Neural cell (in vitro differentiated cells): ENCODE data around the gene SLC37A3. TPM values are rescaled to one million over a fixed set of nuclear protein-coding genes. Genes with fewer than 3 reads are reported as not detected.

Source experiments
- H2AFZ ChIP-seq: fragments of 200-600, 300-800 bp; sonication (generic), shearing (Covaris generic); 2 replicates; pipeline ENCODE4 v1.6.0; 2014; ENCODE audit warnings: low read depth, mild to moderate bottlenecking, antibody characterized with exemption, low read length, moderate library complexity
- H3F3A ChIP-seq: fragments of 200-600 bp; shearing (Covaris generic); 2 replicates; pipeline ENCODE4 v1.6.1; 2016; ENCODE audit warnings: mild to moderate bottlenecking, moderate library complexity, mixed read lengths, antibody characterized with exemption, low read length; ENCODE audit not compliant: insufficient read depth, poor library complexity, severe bottlenecking
- H3K27ac ChIP-seq: fragments of 200-600, 300-800 bp; sonication (generic), shearing (Covaris generic); 2 replicates; pipeline ENCODE4 v1.5.1; 2014; ENCODE audit warnings: mild to moderate bottlenecking, low read length, moderate library complexity
- H3K27me3 ChIP-seq: fragments of 300-800, 200-600 bp; sonication (generic), shearing (Covaris generic); 2 replicates; pipeline ENCODE4 v1.6.0; 2014; ENCODE audit warnings: mild to moderate bottlenecking, low read depth, low read length, moderate library complexity; ENCODE audit not compliant: insufficient read depth
- H3K36me3 ChIP-seq: fragments of 300-800, 200-600 bp; sonication (generic), shearing (Covaris generic); 2 replicates; pipeline ENCODE4 v1.5.1; 2014; ENCODE audit warnings: mild to moderate bottlenecking, antibody characterized with exemption, low read length, moderate library complexity; ENCODE audit not compliant: insufficient read depth
- H3K4me2 ChIP-seq: fragments of 300-800, 200-600 bp; sonication (generic), shearing (Covaris generic); 2 replicates; pipeline ENCODE4 v1.6.0; 2014; ENCODE audit warnings: mild to moderate bottlenecking, low read length
- H3K4me3 ChIP-seq: fragments of 300-800, 200-600 bp; sonication (generic), shearing (Covaris generic); 2 replicates; pipeline ENCODE4 v1.5.1; 2014; ENCODE audit warnings: mild to moderate bottlenecking, low read length, moderate library complexity
- H3K79me2 ChIP-seq: fragments of 200-600 bp; shearing (Covaris generic); replicated peaks from 2 replicates; pipeline ENCODE4 v1.6.0; 2014; ENCODE audit warnings: mild to moderate bottlenecking, low read length, moderate library complexity; ENCODE audit not compliant: insufficient read depth
- H3K9ac ChIP-seq: fragments of 300-800, 200-600 bp; sonication (generic), shearing (Covaris generic); 2 replicates; pipeline ENCODE4 v1.6.1; 2016; ENCODE audit warnings: mild to moderate bottlenecking, low read length, mixed read lengths
- H3K9me2 ChIP-seq: fragments of 200-600 bp; shearing (Covaris generic); 2 replicates; pipeline ENCODE4 v1.6.1; 2016; ENCODE audit warnings: mild to moderate bottlenecking, low read length, mixed read lengths; ENCODE audit not compliant: insufficient read depth
- H3K9me3 ChIP-seq: fragments of 200-600, 300-800 bp; sonication (generic), shearing (Covaris generic); 2 replicates; pipeline ENCODE4 v1.6.1; 2016; ENCODE audit warnings: mild to moderate bottlenecking, mixed run types, low read length, moderate library complexity, mixed read lengths
- H4K20me1 ChIP-seq: fragments of 200-600 bp; shearing (Covaris generic); 2 replicates; pipeline ENCODE4 v1.6.1; 2016; ENCODE audit warnings: mild to moderate bottlenecking, mixed run types; ENCODE audit not compliant: insufficient read depth
- EP300 ChIP-seq: fragments of 450-650 bp; conservative IDR thresholded peaks from 2 replicates; pipeline ENCODE4 v1.6.1; 2014; ENCODE audit warnings: antibody characterized with exemption, mild to moderate bottlenecking, moderate library complexity; ENCODE audit not compliant: poor library complexity, severe bottlenecking
- MXI1 ChIP-seq: fragments of 450-650 bp; conservative IDR thresholded peaks from 2 replicates; pipeline ENCODE4 v1.6.1; 2014; ENCODE audit warnings: antibody characterized with exemption, mild to moderate bottlenecking; ENCODE audit not compliant: poor library complexity, severe bottlenecking
- POLR2AphosphoS5 ChIP-seq: IDR thresholded peaks from 2 replicates; pipeline ENCODE4 v1.6.1; 2012
- RAD21 ChIP-seq: fragments of 450-650 bp; conservative IDR thresholded peaks from 2 replicates; pipeline ENCODE4 v1.6.1; 2014; ENCODE audit warnings: antibody characterized with exemption, mild to moderate bottlenecking, moderate library complexity
- SMC3 ChIP-seq: fragments of 450-650 bp; conservative IDR thresholded peaks from 2 replicates; pipeline ENCODE4 v1.6.1; 2014; ENCODE audit warnings: antibody characterized with exemption, mild to moderate bottlenecking, moderate library complexity; ENCODE audit not compliant: poor library complexity
- TAF1 ChIP-seq: IDR thresholded peaks from 2 replicates; pipeline ENCODE4 v1.6.1; 2012; ENCODE audit warnings: low read depth
- polyA plus RNA-seq: library from polyadenylated mRNA; depleted of rRNA; stranded (reverse); fragments of >200 nt; gene quantifications from 2 replicates; pipeline ENCODE4 v1.2.3, GENCODE V29; 2014
- small RNA-seq, 3 experiments: library from RNA; depleted of rRNA; stranded (forward); fragments of <200 nt; gene quantifications; one replicate each; pipeline ENCODE3, GENCODE V24; 2012
- TF ChIP-seq, protein P1 (sequence below): IDR thresholded peaks from 2 replicates; pipeline ENCODE4 v1.6.1; 2012; ENCODE audit warnings: borderline replicate concordance
- TF ChIP-seq, protein P2 (sequence below): fragments of 450-650 bp; IDR thresholded peaks from 2 replicates; pipeline ENCODE4 v1.5.1; 2014; ENCODE audit warnings: antibody characterized with exemption, mild to moderate bottlenecking, moderate library complexity; ENCODE audit not compliant: poor library complexity, severe bottlenecking

SLC37A3 gene
- polyA plus RNA-seq, 1 donor from 2014 or later, result 176 TPM

DNA sequence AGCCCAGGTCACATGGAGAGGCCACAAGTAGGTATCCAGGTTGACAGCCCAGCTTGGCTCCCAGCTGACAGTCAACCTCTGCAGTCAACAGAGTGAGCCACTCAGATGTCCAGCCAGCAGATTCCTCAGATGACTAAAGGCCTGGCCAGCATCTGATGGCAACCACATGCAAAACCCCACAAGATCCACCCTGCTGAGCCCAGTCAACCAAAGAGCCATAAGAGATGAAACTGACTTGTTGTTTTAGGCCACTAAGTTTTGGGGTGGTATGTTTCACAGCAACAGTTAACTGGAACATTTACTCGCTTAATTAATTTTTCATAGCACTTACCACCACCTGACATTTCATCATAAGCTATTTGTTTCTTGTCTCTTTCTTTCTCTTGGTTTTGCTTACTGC, 114.3 kb downstream of the SLC37A3 start:
- Histone ChIP-seq H4K20me1 (no peaks in the 10 kb centered on the region), H3K9me2 (no peaks in the 10 kb centered on the region), H3K27ac (no peak overlapping the region), H3K27me3 (no peaks in the 10 kb centered on the region), H3K9ac (no peak overlapping the region), H3K4me3 (no peak overlapping the region), H2AFZ (no peak overlapping the region), H3F3A (no peaks in the 10 kb centered on the region), H3K36me3 (no peaks in the 10 kb centered on the region), H3K9me3 (no peaks in the 10 kb centered on the region), H3K79me2 (no peaks in the 10 kb centered on the region), H3K4me2 (no peak overlapping the region)
- TF ChIP-seq, protein P1, sequence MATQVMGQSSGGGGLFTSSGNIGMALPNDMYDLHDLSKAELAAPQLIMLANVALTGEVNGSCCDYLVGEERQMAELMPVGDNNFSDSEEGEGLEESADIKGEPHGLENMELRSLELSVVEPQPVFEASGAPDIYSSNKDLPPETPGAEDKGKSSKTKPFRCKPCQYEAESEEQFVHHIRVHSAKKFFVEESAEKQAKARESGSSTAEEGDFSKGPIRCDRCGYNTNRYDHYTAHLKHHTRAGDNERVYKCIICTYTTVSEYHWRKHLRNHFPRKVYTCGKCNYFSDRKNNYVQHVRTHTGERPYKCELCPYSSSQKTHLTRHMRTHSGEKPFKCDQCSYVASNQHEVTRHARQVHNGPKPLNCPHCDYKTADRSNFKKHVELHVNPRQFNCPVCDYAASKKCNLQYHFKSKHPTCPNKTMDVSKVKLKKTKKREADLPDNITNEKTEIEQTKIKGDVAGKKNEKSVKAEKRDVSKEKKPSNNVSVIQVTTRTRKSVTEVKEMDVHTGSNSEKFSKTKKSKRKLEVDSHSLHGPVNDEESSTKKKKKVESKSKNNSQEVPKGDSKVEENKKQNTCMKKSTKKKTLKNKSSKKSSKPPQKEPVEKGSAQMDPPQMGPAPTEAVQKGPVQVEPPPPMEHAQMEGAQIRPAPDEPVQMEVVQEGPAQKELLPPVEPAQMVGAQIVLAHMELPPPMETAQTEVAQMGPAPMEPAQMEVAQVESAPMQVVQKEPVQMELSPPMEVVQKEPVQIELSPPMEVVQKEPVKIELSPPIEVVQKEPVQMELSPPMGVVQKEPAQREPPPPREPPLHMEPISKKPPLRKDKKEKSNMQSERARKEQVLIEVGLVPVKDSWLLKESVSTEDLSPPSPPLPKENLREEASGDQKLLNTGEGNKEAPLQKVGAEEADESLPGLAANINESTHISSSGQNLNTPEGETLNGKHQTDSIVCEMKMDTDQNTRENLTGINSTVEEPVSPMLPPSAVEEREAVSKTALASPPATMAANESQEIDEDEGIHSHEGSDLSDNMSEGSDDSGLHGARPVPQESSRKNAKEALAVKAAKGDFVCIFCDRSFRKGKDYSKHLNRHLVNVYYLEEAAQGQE, result no peak
- no peak for TF ChIP-seq EP300
- no peak for TF ChIP-seq MXI1
- no peak for TF ChIP-seq POLR2AphosphoS5
- TF ChIP-seq, protein P2, sequence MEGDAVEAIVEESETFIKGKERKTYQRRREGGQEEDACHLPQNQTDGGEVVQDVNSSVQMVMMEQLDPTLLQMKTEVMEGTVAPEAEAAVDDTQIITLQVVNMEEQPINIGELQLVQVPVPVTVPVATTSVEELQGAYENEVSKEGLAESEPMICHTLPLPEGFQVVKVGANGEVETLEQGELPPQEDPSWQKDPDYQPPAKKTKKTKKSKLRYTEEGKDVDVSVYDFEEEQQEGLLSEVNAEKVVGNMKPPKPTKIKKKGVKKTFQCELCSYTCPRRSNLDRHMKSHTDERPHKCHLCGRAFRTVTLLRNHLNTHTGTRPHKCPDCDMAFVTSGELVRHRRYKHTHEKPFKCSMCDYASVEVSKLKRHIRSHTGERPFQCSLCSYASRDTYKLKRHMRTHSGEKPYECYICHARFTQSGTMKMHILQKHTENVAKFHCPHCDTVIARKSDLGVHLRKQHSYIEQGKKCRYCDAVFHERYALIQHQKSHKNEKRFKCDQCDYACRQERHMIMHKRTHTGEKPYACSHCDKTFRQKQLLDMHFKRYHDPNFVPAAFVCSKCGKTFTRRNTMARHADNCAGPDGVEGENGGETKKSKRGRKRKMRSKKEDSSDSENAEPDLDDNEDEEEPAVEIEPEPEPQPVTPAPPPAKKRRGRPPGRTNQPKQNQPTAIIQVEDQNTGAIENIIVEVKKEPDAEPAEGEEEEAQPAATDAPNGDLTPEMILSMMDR, result no peak
- no peak for TF ChIP-seq SMC3
- no peak for TF ChIP-seq RAD21
- TF ChIP-seq TAF1, result no peak

Small RNA genes lying within 50 kb of the gene (small RNA-seq; reads per million reads assigned to genes)
- gene RNA5SP247 (0 reads per million in 3 experiments), gene RNA5SP248 (5.5 to 17.9 (median 17.6) reads per million in 3 experiments)

Other genes with a start within 250 kb of the SLC37A3 start
- 6.4 and 8.2 TPM in 2 replicates for gene KDM7A, start 221.5 kb downstream of the SLC37A3 start, polyA plus RNA-seq
- not detected in 2 replicates for gene RAB19, start 5.5 kb upstream of the SLC37A3 start, polyA plus RNA-seq
- 227 and 251 TPM in 2 replicates for gene MKRN1, start 81.0 kb upstream of the SLC37A3 start, polyA plus RNA-seq
- 21.7 and 24.5 TPM in 2 replicates for gene DENND2A, start 242.3 kb upstream of the SLC37A3 start, polyA plus RNA-seq